CD1c-positive myeloid dendritic cell (primary cell): Measurements from ENCODE around the gene SNED1.
A peak's percentile ranks its signal among the peaks of the same experiment; 100 is the strongest.

Experiments used
- DNase-seq: peaks from one replicate; pipeline ENCODE4 v3.0.0-alpha.2; 2016; ENCODE audit errors: extremely low spot score

SNED1 gene

DNA sequence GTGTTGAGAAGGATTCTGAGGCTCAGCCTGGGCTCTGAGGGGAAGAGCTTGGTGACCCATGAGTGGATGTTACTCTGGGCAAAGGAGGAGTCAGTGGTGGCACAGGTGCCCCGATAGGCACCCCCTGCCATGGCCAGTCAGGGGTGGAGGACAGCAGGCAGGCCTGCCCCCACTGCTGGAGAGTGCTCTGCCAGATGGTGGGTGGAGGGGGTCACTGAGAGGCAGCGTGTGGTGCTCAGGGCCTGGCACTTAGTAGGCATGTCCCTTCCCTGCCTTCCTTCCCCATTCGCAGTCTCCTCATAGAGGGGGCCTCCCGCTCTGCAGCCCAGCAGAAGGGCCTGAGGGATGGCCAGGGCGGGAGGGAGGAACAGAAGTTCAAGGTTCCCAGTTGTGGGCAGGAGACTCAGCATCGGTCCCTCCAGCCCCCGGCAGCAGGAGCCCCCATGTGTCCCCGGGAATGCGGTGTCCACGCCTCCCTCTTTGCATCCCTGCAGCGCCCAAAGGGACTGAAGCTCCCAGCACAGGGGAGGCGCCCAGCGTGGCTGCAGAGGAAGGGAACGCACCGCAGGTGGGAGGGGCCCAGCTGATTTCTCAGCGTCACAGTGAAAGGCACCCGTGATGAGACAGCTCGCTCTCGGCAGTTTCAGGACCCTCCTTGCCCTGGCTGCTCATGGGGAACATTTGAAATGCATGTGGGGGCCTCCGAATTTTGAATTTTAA is 5.7 kb upstream of the SNED1 start:
- DNase-seq = peak; percentile 13

DNA sequence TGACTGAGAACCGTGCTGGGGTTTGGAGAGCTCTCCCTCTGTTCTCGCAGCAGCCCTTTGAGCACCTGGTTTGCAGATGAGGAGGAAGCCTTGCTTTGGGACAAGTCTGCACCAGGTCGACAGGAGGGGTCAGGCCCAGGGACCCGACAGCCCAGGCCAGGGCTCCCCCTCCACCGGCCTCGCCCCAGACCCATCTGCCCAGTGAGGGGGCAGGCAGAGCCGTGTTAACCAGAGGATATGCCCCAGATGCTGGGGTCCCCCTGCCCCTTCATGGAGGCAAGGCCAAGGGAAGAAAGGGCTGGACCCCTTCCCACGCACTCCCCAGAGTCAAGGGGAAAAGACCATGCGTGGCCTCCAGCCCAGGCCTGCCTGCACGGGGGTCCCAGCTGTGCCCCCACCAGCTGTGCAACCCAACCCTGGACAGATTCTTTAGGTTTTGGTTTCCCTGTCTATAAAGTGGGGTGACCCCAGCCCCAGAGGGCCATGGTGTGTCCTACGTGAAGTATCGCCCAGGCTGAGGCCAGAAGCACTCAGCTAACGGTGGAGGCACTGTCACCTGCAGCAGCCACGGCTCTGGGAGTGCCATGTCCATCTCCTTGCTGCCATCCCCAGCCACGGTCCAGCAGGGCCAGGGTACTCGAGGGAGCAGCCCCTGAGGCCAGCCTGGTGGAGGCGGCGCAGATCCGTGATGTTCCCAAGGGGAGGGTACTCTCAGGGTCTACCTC is 4.8 kb upstream of the SNED1 start:
- DNase-seq = no peak

DNA sequence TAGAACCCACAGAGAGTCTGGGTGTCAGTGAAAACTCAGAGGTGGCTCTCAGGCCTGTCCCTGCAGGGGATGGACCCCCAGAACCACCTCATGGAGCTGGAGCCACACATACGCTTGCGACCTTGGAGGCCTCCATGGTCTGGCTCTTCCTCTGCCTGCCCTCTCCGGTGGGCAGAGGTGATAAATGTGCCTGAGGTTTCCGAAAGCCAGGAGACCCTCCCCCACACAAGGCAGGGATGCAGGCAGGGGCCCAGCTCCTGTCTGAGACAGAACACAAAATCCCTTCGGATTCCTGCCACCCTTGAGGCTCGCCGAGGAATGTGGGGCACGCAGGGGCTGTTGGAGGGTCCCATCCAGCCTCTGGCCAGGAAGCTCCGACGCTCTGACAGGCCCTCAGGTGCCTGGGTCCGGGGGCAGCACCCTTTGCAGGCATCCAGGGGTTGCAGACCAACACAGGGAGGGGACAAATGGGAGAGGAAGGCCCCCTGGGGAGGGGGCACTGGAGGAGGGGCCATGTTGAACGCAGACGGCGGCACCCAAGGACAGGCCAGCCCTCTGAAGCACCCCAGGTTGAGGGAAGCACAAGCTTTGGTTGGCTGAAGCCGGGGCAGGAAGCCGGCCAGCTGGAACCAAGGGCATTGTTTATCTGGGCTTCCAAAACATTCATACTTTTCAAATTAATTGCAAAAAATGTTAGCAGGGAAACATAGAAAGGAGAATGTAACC is 4.1 kb upstream of the SNED1 start:
- DNase-seq = no peak

DNA sequence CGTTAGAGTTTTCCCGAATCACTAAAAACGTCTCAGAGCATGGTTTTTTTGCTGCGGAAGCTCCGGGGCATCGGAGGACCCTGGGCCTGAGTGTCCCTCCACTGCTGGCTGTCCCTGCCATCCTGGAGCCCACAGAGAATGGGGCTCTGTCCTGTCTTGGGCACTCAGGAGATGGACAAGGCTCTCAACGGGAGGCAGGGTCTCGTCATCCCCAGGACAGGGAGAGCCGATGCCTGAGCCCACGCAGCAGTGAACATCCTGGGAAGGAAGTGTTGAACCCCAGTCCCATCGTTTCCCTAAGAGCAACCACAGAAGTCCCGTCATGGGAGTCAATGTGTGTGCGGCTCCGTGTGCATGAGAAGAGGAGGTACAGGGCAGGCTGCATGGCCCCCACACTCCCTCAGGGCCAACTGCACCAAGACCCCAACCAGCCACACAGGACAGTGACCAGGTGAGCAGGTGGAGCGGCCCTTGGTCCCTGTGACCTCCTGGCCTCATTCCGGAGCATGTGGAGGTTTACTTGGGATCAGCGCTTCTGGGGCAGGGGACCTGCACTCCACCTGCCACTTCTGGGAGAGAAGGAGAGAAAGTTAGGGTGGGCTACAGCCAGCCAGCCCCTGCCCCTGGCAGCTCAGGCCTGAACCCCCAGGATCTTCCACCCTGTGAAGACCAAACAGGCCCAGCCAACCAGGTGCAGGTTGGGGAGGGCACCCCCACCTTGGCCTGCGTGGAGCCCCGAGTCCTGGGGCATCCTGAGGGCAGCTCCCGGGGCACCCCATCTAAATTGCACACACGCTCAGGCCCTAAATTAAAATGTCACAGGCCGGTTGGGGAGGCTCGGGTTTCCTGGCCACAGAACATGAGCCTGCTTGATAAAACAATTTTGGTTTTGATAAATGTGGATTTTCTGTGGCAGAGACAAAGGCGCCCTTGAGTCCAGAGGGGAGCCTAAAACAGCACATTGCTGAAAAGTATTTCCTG is 3.1 kb upstream of the SNED1 start:
- DNase-seq = no peak

DNA sequence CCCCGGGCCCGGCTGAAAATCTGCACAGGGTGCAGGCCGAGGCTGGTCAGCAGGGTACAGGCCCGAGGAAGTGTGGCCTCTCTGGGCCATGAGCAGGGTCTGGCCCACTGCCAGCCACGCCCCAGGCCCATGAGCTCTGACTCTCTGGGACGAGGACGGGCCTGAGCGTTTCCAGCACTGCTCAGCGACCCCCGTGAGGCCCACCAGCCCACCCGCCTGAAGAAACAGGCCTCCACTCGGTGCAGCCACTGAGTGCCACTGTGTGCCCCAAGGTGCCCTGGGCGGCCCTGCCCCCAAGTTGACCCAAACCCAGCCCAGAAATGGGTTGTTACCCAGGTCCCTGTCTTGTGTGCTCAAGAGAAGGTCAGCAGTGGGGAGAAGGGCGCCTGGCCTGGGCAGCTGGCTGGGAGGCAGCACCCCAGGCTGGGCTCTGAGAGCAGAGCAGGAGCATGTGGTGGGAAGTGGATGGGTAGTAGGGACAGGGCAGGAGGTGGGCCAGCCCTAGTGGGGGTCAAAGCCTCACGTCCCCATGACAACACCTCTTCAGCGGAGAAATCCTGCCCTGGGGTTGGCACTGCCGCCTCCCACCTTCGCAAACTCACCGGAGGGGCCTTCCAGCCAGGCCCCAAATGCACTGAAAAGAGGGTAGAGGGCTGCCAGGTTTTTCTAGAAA is 2.1 kb upstream of the SNED1 start:
- no peak for DNase-seq

DNA sequence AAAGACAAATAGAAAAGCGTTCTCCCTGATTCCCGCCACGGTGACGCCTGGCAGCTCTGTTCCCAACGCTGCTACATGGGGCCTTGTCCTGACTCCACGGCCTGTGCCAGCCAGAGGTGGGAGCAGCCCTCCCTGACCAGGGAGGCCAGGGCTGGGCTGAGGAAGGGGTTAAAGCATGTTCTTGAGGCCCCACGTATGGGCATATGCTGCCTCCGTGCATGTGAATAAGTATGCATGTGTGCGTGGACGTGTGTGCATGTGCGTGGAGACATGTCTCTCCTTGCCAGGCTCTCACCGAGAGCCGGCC is 1.6 kb upstream of the SNED1 start:
- DNase-seq = no peak

DNA sequence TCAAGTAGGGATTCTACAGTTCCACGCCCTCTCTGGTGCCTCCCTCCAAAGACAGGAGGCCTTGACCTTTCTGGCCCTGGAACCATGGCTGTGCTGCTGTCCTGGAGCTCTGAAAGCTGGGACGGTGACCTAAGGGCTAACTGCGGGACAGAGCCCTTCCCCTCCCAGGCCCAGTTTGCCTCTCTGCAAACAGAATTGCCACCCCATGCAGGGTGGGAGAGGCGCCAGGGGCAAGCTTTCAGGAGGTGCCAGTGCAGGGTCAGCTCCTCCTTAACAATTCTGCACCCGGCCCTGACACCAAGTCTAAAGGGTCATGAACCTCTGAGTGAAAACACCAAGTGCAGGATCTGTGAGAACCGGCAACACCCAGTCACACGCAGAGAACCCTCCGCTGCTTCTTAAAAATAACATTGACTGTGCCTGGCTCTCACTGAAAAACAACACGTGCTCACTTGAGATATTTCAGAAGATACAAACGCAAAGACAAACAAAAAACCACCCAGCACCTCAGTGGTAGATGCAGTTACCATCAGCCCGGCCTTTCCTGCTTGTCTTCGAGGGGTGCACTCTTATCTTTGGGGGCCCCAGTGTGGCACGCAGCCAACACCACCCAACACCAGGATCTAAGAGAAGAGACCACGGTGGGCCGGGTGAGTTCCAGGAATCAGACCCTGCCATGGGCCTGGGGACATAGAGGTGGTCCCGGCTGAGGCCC is 1.1 kb upstream of the SNED1 start:
- DNase-seq = no peak

DNA sequence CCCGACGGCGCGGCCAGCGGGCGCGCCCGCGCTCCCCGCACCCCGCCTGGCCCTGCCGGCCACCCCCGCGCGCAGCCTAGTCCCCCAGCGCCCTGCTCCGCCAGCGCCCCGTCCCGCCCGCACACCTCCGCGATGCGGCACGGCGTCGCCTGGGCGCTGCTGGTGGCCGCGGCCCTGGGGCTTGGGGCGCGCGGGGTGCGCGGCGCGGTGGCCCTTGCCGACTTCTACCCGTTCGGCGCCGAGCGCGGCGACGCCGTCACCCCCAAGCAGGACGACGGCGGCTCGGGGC is 232 bp downstream of the SNED1 start:
- DNase-seq = no peak

DNA sequence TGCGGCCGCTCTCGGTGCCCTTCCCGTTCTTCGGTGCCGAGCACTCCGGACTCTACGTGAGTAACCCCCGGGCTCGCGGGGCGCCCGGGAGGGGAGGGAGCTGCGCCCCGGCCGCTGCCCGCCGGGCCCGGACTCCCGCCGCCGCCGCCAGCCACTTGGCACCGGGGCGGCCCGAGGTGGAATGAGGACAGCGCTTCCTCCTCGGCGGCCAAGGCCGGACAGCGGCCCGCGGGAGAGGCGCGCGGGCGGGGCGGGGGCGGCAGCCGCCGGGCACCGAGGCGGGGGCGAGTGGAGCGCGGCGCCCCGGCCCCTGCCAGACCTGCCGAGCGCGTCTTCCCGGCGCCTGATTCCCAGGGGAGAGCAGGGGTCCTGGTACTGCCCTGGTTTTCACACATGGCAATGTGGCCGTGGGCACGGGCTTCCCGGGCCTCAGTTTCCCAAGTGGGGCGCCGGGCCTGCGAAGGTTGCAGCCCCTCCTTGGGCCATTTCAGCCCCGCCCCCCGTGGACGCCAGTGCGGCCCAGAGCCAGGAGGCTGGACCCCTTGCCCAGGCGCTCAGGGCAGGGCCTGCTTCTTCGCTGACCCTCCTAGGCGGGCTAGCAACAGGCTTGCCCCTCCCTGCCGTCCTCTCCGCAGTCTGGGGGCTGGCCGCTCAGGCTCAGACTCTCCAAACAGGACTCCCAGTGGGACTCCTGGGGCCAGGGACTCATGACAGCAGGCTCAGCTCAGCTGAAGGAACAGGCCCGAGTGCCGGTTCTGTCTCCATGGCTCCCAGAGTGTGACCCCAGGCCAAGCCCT is 775 bp downstream of the SNED1 start:
- peak; percentile 45 for DNase-seq

DNA sequence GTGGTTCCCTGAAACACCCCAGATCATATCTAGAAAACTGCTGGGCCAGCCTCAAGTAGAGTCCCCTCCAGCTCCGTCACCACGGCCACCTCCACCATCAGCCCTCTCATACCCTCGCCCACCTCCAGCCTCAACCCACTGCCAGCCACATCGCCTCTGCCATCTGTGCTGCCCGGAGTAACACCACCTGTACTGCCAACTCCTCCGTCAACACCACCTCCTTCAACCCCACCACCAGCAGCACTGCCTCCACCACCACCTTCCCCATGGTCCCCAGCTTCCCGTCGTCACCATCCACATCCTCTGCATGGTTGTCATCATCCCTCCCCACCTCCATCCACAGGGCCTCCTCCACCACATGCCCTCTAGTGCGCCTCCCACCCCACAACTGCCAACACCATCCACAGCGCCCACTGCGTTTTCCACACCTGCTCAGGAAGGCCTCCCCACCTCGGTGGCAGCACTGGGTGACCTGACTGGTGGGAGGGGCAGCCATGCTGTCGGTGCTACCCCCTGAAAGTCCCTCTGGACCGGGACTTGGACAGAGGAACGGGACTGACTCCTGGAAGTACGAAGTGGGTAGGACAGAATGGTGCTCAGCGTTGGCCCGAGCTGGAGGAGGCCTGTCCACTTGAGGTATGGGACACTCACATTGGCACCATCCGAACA is 1.6 kb downstream of the SNED1 start:
- no peak for DNase-seq

DNA sequence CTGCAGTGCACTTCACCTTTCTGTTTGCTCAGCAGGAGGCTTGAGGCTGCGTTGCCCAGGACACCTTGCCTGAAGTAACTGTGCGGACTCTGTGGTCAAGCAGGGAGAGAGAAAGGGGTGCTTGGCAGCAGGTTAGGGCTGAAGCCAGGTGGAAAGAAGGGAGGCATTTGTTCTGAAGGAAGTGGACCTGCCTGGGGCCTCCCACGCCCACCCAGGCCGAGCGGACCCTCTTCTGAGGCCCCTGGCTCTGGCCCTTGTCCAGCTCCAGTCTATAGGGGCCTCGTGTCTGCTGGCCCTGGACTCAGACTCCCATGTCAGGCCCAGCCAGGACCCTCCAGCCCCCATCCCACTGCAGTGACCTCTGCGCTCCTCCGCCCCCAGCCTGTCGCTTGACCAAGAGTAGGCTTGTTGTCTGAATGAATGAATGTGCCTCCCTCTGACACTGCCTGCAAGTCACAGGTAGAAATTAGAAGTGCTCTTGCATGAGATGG is 2.5 kb downstream of the SNED1 start:
- DNase-seq = no peak

DNA sequence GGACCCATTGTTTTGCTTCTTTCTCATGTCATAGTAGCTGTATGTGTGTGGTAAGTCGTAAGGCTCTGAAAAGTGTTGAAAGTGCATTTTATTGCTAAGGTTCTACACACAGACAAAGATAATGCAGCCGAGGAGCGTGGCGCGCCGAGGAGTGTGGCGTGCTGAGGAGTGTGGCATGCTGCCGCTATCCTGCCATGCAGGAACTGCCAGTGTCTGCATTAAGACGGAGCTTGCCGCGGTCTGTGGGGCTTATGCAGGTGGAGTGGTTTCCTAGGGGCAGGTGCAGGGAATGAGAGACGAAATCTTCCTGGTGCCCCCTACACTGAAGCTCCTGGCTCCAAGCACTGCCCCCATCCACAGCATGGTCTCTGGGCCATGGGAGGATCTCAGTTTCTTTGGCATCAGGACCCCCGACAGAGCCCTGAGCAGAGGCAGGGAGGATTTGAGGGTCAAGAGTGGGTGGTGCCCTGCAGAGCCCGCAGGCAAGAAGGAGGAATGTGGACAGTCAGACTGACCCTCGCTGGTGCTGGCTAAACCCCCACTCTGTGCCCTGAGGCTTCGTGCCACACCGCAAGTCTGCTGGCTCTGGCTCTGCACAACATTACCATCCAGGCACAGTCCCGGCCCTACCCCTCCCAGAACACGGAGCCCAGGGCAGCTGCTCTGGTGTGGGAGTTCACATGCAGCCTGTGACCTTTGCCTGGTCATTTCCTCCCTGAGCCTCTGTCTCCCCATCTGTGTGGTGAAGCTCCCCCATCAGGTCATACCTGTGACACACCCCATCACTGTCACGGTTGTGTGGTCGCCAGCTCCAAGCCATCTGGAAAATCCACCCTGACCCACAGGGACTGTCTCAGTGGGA is 3.2 kb downstream of the SNED1 start:
- no peak for DNase-seq

DNA sequence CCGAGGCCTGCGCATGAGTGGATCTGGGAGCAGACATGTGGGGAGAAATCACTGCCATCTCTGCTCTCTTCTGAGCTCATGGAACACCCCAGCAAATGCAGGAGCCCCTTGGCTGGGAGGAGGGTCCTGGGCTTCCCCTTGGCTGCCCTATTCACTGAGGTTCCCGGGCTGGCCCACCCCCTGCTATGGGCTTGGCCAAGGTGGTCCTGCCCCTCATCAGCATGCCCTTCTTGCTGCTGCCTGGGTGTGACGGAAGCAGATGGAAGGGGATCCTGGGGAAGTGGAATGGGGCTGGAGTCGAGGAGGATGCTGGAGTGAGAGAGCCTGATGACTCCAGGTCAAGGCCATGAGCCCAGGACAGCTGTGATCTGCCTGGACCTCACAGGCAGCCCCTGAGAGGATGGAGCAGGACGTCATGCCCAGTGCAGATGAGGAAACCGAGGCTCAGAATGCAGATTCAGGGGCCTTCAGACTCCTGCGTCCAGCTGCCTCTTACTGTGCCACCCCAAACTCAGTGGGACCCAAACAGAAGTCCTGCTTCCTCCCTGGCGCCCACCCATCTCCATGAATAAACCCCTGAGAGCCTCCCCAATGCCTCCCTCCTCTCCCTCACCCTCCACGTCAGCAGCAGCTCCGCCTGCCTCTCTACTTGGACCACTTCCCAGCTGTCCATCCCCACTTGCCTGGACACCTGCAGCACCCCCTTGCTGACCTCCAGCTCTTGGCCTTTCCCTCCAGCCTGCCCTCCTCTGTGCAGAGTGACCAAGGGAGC is 4.0 kb downstream of the SNED1 start:
- no peak for DNase-seq

DNA sequence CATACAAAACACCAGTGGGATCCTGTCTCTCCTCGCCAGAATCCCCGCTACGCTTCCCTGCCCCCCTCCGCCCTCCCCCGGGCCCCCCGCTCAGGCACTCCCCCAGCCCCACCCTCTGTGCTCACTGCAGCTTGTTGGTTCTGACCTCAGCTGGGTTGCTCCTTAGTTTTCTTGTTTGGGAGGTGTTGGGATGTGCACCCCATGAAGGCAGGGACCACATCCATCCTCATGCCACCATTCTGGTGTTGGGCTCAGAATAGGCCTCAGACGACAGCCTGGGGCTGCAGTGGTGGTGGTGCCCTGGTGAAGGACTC is 4.6 kb downstream of the SNED1 start:
- DNase-seq = no peak

DNA sequence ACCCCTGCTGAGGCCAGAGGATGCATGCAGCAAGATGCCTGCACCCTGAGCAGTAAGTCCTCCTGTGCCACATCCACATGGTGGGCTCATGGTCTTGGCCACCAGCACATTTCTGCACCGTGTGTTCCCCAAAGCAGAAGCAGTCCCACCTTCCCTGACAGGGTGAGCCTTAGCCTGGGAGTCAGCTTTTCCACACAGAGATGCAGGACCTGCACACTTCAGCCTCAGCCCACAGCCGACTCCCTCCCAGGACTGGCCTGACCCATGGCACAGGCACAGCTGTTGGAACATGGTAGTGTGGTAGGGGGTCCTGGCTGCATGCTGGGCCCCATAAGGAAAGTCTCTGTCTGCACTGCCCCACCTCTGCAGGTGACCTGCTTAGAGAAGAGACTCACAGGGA is 5.0 kb downstream of the SNED1 start:
- DNase-seq = no peak

DNA sequence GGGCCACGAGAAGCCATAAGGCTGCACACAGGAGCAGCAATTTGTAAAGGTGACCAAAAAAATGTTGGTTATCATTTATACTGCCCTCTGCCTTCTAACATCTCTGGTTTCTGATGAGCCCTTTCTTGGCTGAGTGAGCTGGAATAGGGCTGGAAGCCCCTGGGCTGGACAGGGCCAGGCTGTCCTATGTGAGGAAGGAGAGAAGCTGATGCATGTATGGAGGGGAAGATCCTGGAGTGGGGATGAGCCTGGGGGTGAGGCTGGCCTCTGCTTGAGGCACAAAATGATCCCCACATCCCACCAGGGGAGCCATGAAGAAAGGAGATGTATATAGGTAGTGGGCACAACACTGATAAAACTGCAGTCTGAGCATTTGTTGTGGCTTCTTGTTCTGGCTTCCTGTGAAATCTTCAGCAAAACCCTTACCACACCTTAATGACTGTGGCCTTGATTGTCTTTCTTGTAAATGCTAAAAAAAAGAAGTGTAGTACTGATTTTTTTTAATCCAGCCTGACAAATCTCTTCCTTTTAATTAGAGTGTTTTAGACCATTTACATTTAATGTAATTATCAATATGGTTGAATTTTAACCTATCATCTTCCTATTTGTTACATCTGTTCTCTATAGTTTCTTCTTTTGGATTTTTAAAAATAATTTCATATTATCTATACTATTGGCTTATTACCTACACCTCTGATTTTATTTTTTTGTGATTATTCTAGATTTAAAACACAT is 5.6 kb downstream of the SNED1 start:
- no peak for DNase-seq

DNA sequence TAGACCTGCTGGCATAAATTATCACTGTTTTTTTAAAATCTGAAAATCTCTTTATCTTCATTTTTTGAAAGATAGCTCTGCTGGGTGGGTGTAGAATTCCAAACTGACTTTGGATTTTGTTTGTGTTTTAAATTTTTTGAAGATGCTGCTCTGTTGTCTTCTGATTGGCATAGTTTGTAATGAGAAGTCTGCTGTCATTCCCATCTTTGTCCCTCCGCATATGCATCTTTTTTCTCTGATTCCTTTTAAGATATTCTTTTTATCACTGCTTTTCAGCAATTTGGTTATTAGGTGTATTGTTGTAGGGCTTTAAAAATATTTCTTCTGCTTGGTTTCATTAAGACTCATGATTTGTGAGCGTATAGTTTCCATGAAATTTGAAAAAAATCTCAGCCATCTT is 7.2 kb downstream of the SNED1 start:
- DNase-seq = no peak
